ENCODE results near the gene TRPM2.
A peak's percentile ranks its signal among the peaks of the same experiment; 100 is the strongest.

The TRPM2 gene

DNA sequence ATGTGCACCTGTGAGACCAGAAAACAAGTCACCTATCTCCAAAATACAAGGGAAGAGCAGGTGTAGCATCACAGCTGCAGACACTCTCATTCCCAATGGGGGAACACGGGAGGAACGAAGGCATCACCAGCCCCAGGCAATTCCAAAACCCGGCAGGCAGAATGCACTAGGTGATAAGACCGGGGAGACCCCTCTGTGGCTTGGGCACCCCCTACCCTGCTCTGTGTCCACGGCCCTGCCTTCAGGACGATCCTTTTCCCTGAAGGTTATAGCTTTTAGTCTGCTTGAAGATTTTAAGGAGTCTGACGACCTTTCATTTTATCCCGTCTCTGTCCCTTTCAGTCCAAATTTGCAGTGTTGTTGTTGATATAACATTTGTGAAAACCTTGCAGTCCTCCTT lies 19.2 kb downstream of the TRPM2 start:
- no peak overlapping the region for H3K27ac ChIP-seq
- no peak overlapping the region for H3K4me3 ChIP-seq
- DNase-seq (ENCODE audit: low spot score): peak; percentile 31
- TF ChIP-seq, protein P1, sequence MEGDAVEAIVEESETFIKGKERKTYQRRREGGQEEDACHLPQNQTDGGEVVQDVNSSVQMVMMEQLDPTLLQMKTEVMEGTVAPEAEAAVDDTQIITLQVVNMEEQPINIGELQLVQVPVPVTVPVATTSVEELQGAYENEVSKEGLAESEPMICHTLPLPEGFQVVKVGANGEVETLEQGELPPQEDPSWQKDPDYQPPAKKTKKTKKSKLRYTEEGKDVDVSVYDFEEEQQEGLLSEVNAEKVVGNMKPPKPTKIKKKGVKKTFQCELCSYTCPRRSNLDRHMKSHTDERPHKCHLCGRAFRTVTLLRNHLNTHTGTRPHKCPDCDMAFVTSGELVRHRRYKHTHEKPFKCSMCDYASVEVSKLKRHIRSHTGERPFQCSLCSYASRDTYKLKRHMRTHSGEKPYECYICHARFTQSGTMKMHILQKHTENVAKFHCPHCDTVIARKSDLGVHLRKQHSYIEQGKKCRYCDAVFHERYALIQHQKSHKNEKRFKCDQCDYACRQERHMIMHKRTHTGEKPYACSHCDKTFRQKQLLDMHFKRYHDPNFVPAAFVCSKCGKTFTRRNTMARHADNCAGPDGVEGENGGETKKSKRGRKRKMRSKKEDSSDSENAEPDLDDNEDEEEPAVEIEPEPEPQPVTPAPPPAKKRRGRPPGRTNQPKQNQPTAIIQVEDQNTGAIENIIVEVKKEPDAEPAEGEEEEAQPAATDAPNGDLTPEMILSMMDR (IDR thresholded peaks at IDR 0.05): no peak

GRCh38 chr21:44374601-44375280 lies 21.3 kb downstream of the TRPM2 start:
- TF ChIP-seq, protein P1 (IDR thresholded peaks at IDR 0.05): no peak
- peak; percentile 41 for DNase-seq (ENCODE audit: low spot score)
- Histone ChIP-seq H3K27ac (no peak overlapping the region), H3K4me3 (no peak overlapping the region)

- no peak overlapping the region for H3K4me3 ChIP-seq
- DNase-seq (ENCODE audit: low spot score): peak; percentile 58
- H3K27ac ChIP-seq: no peak overlapping the region
- TF ChIP-seq, protein P1 (IDR thresholded peaks at IDR 0.05): no peak
These were observed 21.8 kb downstream of the TRPM2 start for GRCh38 chr21:44375281-44375651.

GRCh38 chr21:44375761-44376241 lies 22.4 kb downstream of the TRPM2 start:
- peak; percentile 61 for DNase-seq (ENCODE audit: low spot score)
- Histone ChIP-seq H3K4me3 (no peak overlapping the region), H3K27ac (no peak overlapping the region)
- TF ChIP-seq, protein P1 (IDR thresholded peaks at IDR 0.05): no peak

DNA sequence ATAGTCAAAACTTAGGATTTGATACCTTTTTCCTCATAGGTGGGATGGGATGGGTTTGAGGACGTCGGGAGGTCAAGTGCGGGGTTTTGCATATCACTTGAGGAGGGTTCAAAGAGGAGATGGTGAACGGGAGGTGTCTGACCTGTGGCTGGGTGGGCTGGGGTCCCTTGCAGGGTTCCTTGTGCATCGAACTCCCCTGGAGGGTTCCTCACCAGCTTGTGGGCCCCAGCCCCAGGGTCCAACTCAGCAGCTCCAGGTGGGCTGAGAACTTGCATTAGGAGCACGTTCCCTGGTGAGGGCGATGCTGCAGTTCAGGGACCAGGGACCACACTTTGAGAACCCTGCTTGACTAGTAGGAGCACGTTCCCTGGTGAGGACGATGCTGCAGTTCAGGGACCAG lies 23.2 kb downstream of the TRPM2 start:
- peak; percentile 38 for DNase-seq (ENCODE audit: low spot score)
- TF ChIP-seq, protein P1 (IDR thresholded peaks at IDR 0.05): no peak
- no peak overlapping the region for H3K27ac ChIP-seq
- H3K4me3 ChIP-seq: no peak overlapping the region

- no peak overlapping the region for H3K27ac ChIP-seq
- DNase-seq (ENCODE audit: low spot score): peak; percentile 56
- no peak overlapping the region for H3K4me3 ChIP-seq
- TF ChIP-seq, protein P1 (IDR thresholded peaks at IDR 0.05): no peak
These were observed 23.9 kb downstream of the TRPM2 start for GRCh38 chr21:44377201-44377921.

Measured in coronary artery (tissue), 2 donors.